ENCODE data around the gene PPP1R15B. TPM values are rescaled to one million over a fixed set of nuclear protein-coding genes. Genes with fewer than 3 reads are reported as not detected.

PPP1R15B gene
- total and polyA plus RNA-seq, 4 donors, result 13.0 to 54.0 (median 26.1) TPM

- peaks cover 6 to 13% (median 10%) of the 10 kb centered on the region in 4 donors for H3K4me1 ChIP-seq (ENCODE audit: control insufficient read depth in 4 of 4, insufficient read depth in 4 of 4, low read length in 3 of 4)
- no peak overlapping the region for H3K27ac ChIP-seq (ENCODE audit: low read depth in 1 of 2, low read length in 2 of 2)
- WGBS, result 98% methylated on average over 9 of the region's 9 CpGs
- no peak overlapping the region for H3K4me3 ChIP-seq (ENCODE audit: low read depth in 1 of 3, low read length in 3 of 3)
- H3K9ac ChIP-seq (ENCODE audit: low read depth in 1 of 2, low read length in 2 of 2), result no peak overlapping the region
- DNase-seq (ENCODE audit: low spot score), result no peak
- no peaks in the 10 kb centered on the region for H3K9me3 ChIP-seq (ENCODE audit: control insufficient read depth in 4 of 4, low read length in 3 of 4)
- TF ChIP-seq YY1 (IDR thresholded peaks at IDR 0.05), result no peak
- TF ChIP-seq, protein P1, sequence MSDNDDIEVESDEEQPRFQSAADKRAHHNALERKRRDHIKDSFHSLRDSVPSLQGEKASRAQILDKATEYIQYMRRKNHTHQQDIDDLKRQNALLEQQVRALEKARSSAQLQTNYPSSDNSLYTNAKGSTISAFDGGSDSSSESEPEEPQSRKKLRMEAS (IDR thresholded peaks at IDR 0.05), result no peak
- TF ChIP-seq JUND (IDR thresholded peaks at IDR 0.05), result no peak
- no peak for TF ChIP-seq GABPA (IDR thresholded peaks at IDR 0.05 in 1 of 2, conservative IDR thresholded peaks at IDR 0.05 in 1 of 2)
- TF ChIP-seq, protein P2, sequence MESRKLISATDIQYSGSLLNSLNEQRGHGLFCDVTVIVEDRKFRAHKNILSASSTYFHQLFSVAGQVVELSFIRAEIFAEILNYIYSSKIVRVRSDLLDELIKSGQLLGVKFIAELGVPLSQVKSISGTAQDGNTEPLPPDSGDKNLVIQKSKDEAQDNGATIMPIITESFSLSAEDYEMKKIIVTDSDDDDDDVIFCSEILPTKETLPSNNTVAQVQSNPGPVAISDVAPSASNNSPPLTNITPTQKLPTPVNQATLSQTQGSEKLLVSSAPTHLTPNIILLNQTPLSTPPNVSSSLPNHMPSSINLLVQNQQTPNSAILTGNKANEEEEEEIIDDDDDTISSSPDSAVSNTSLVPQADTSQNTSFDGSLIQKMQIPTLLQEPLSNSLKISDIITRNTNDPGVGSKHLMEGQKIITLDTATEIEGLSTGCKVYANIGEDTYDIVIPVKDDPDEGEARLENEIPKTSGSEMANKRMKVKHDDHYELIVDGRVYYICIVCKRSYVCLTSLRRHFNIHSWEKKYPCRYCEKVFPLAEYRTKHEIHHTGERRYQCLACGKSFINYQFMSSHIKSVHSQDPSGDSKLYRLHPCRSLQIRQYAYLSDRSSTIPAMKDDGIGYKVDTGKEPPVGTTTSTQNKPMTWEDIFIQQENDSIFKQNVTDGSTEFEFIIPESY (IDR thresholded peaks at IDR 0.05), result no peak
- no peak for TF ChIP-seq EGR1 (IDR thresholded peaks at IDR 0.05; ENCODE audit: low read depth in 2 of 2)
- peaks cover 9 to 27% (median 16%) of the 10 kb centered on the region in 4 donors for H3K36me3 ChIP-seq (ENCODE audit: control insufficient read depth in 4 of 4, insufficient read depth in 3 of 4, low read depth in 1 of 4, low read length in 3 of 4)
- no peaks in the 10 kb centered on the region for H3K27me3 ChIP-seq (ENCODE audit: control insufficient read depth in 4 of 4, insufficient read depth in 4 of 4, low read length in 3 of 4)
These were observed 44.2 kb upstream of the PPP1R15B start for GRCh38 chr1:204455831-204456145.

GRCh38 chr1:204455063-204455830 lies 43.6 kb upstream of the PPP1R15B start:
- DNase-seq (ENCODE audit: low spot score), result no peak
- H3K27ac ChIP-seq (ENCODE audit: low read depth in 1 of 2, low read length in 2 of 2), result no peak overlapping the region

DNA sequence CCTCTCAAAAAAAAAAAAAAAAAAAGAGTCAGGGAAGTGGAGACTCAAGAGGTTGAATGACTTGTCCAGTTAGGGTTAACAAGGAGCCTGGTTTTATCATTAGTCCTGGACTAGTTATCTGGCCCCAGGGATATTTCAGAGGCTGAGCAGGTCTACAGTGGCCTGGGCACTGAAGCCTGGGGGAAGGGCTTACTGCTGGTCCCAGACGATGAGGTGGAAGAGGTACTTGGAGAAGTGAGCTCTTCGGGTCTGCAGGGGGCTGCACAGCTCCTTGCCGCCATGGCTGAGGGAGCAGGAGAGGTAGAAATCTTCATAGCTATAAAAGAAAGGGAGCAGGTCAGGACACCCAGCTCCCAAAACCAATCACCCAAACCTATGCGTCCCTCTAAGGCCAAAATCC lies 42.9 kb upstream of the PPP1R15B start:
- no peak overlapping the region for H3K4me3 ChIP-seq (ENCODE audit: low read depth in 1 of 3, low read length in 3 of 3)
- TF ChIP-seq CTCF (IDR thresholded peaks at IDR 0.05; ENCODE audit: low read depth, low read length, missing input control), result no peak
- TF ChIP-seq HNF4G (IDR thresholded peaks at IDR 0.05), result no peak
- no peak for TF ChIP-seq GABPA (IDR thresholded peaks at IDR 0.05 in 1 of 2, conservative IDR thresholded peaks at IDR 0.05 in 1 of 2)
- TF ChIP-seq FOXA2 (IDR thresholded peaks at IDR 0.05), result no peak
- no peak for TF ChIP-seq RAD21 (IDR thresholded peaks at IDR 0.05)
- TF ChIP-seq YY1 (IDR thresholded peaks at IDR 0.05), result no peak
- DNase-seq (ENCODE audit: low spot score), result no peak
- WGBS, result 96% methylated on average over 4 of the region's 4 CpGs
- H3K27ac ChIP-seq (ENCODE audit: low read depth in 1 of 2, low read length in 2 of 2), result no peak overlapping the region
- H3K36me3 ChIP-seq (ENCODE audit: control insufficient read depth in 4 of 4, insufficient read depth in 3 of 4, low read depth in 1 of 4, low read length in 3 of 4), result peaks cover 9 to 20% (median 14%) of the 10 kb centered on the region in 4 donors
- H3K9ac ChIP-seq (ENCODE audit: low read depth in 1 of 2, low read length in 2 of 2), result no peak overlapping the region
- H3K4me1 ChIP-seq (ENCODE audit: control insufficient read depth in 4 of 4, insufficient read depth in 4 of 4, low read length in 3 of 4), result peaks cover 6 to 15% (median 12%) of the 10 kb centered on the region in 4 donors
- no peaks in the 10 kb centered on the region for H3K27me3 ChIP-seq (ENCODE audit: control insufficient read depth in 4 of 4, insufficient read depth in 4 of 4, low read length in 3 of 4)
- no peaks in the 10 kb centered on the region for H3K9me3 ChIP-seq (ENCODE audit: control insufficient read depth in 4 of 4, low read length in 3 of 4)

More at GRCh38 chr1:204455063-204455830, 43.6 kb upstream of the PPP1R15B start:
- no peaks in the 10 kb centered on the region for H3K27me3 ChIP-seq (ENCODE audit: control insufficient read depth in 4 of 4, insufficient read depth in 4 of 4, low read length in 3 of 4)
- no peak overlapping the region for H3K9ac ChIP-seq (ENCODE audit: low read depth in 1 of 2, low read length in 2 of 2)
- H3K36me3 ChIP-seq (ENCODE audit: control insufficient read depth in 4 of 4, insufficient read depth in 3 of 4, low read depth in 1 of 4, low read length in 3 of 4), result peaks cover 9 to 26% (median 16%) of the 10 kb centered on the region in 4 donors
- H3K9me3 ChIP-seq (ENCODE audit: control insufficient read depth in 4 of 4, low read length in 3 of 4), result no peaks in the 10 kb centered on the region
- TF ChIP-seq JUND (IDR thresholded peaks at IDR 0.05) (no peak), YY1 (IDR thresholded peaks at IDR 0.05) (no peak), HNF4A (conservative IDR thresholded peaks at IDR 0.05) (no peak), SP1 (IDR thresholded peaks at IDR 0.05) (no peak), FOXA2 (IDR thresholded peaks at IDR 0.05) (no peak), RXRA (IDR thresholded peaks at IDR 0.05) (no peak), NR2F2 (IDR thresholded peaks at IDR 0.05) (no peak), FOXA1 (IDR thresholded peaks at IDR 0.05) (no peak), GABPA (IDR thresholded peaks at IDR 0.05 in 1 of 2, conservative IDR thresholded peaks at IDR 0.05 in 1 of 2) (no peak), EGR1 (IDR thresholded peaks at IDR 0.05; ENCODE audit: low read depth in 2 of 2) (no peak)
- TF ChIP-seq, protein P1 (IDR thresholded peaks at IDR 0.05), result no peak
- no peak overlapping the region for H3K4me3 ChIP-seq (ENCODE audit: low read depth in 1 of 3, low read length in 3 of 3)
- 88% methylated on average over 18 of the region's 18 CpGs for WGBS
- peaks cover 6 to 15% (median 12%) of the 10 kb centered on the region in 4 donors for H3K4me1 ChIP-seq (ENCODE audit: control insufficient read depth in 4 of 4, insufficient read depth in 4 of 4, low read length in 3 of 4)
